ENCODE measurements around the gene CST7.

Gene CST7

GRCh38 chr20:24965065-24965919, 16.2 kb downstream of the CST7 start:
- DNase-seq (ENCODE audit: low spot score) = no peak

GRCh38 chr20:24966317-24967012, 17.4 kb downstream of the CST7 start:
- no peak for DNase-seq (ENCODE audit: low spot score)

GRCh38 chr20:24968278-24968800, 19.3 kb downstream of the CST7 start:
- DNase-seq (ENCODE audit: low spot score) = no peak

- no peak for DNase-seq (ENCODE audit: low spot score)
Observed at GRCh38 chr20:24969186-24970029, 20.3 kb downstream of the CST7 start.

- DNase-seq (ENCODE audit: low spot score) = no peak
Observed at GRCh38 chr20:24970030-24970553, 21.0 kb downstream of the CST7 start.

- DNase-seq (ENCODE audit: low spot score) = no peak
Observed at GRCh38 chr20:24970754-24971153, 21.7 kb downstream of the CST7 start.

GRCh38 chr20:24971376-24972101, 22.5 kb downstream of the CST7 start:
- DNase-seq (ENCODE audit: low spot score) = no peak

GRCh38 chr20:24972341-24972740, 23.3 kb downstream of the CST7 start:
- no peak for DNase-seq (ENCODE audit: low spot score)

- no peak for DNase-seq (ENCODE audit: low spot score)
Observed at GRCh38 chr20:24977336-24977735, 28.3 kb downstream of the CST7 start.

GRCh38 chr20:24977797-24978196, 28.7 kb downstream of the CST7 start:
- DNase-seq (ENCODE audit: low spot score) = no peak

GRCh38 chr20:24978513-24978912, 29.4 kb downstream of the CST7 start:
- no peak for DNase-seq (ENCODE audit: low spot score)

GRCh38 chr20:24979036-24979960, 30.2 kb downstream of the CST7 start:
- no peak for DNase-seq (ENCODE audit: low spot score)

- no peak for DNase-seq (ENCODE audit: low spot score)
Observed at GRCh38 chr20:24980291-24981053, 31.4 kb downstream of the CST7 start.

GRCh38 chr20:24981282-24981681, 32.2 kb downstream of the CST7 start:
- no peak for DNase-seq (ENCODE audit: low spot score)

GRCh38 chr20:24981790-24982189, 32.7 kb downstream of the CST7 start:
- no peak for DNase-seq (ENCODE audit: low spot score)

GRCh38 chr20:24983896-24984295, 34.8 kb downstream of the CST7 start:
- no peak for DNase-seq (ENCODE audit: low spot score)

- no peak for DNase-seq (ENCODE audit: low spot score)
Observed at GRCh38 chr20:24984961-24985640, 36.0 kb downstream of the CST7 start.

GRCh38 chr20:24985802-24986201, 36.7 kb downstream of the CST7 start:
- no peak for DNase-seq (ENCODE audit: low spot score)

Measured in kidney capillary endothelial cell (primary cell).